ENCODE data around the gene TNK1. TPM values are rescaled to one million over a fixed set of nuclear protein-coding genes. Genes with fewer than 3 reads are reported as not detected.

Gene TNK1
- total and polyA plus RNA-seq, 8 donors: 4.9 to 13.8 (median 6.6) TPM

DNA sequence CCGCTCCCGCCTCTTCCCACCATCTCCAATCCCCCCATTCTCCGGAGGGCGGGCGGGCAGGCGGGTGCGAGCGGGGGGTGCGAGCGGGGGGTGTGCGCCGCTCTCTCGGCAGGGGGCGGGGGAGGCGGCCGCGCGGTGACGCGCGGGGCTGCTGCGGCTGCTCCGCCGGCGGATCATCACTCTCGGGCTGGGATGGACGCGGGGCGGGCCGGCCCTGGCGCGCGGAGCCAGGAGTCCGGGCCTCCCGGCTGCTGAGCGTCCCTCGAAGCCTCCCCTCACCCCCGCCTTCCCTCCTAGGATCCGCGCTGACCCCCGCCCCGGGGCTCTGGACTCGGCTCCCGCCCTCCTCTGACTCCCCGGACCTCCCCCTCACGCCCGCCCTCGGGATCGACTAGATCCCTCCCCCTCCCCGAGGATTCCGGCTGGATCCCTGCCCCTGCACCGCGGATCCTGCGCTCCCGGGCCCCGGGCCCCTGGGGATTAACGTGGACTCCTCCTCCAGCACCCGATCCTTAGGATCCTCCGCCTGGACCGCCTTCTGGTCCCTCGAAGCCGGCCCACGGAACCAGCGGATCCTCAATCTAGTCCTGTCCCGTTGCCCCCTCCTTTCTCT lies 24.0 kb downstream of the TNK1 start:
- intact Hi-C loops (cut with DNase I): no loop called here
- peak; percentile 32 to 60 (median 44) for ATAC-seq
- no peaks in the 10 kb centered on the region for H3K9me3 ChIP-seq
- DNase-seq: peak; percentile 55 to 89 (median 72)
- FAIRE-seq: no peak
- peak overlapping the region; percentile 45 to 65 (median 54) for H3K4me3 ChIP-seq
- TF ChIP-seq, protein P1, sequence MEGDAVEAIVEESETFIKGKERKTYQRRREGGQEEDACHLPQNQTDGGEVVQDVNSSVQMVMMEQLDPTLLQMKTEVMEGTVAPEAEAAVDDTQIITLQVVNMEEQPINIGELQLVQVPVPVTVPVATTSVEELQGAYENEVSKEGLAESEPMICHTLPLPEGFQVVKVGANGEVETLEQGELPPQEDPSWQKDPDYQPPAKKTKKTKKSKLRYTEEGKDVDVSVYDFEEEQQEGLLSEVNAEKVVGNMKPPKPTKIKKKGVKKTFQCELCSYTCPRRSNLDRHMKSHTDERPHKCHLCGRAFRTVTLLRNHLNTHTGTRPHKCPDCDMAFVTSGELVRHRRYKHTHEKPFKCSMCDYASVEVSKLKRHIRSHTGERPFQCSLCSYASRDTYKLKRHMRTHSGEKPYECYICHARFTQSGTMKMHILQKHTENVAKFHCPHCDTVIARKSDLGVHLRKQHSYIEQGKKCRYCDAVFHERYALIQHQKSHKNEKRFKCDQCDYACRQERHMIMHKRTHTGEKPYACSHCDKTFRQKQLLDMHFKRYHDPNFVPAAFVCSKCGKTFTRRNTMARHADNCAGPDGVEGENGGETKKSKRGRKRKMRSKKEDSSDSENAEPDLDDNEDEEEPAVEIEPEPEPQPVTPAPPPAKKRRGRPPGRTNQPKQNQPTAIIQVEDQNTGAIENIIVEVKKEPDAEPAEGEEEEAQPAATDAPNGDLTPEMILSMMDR (IDR thresholded peaks at IDR 0.05): no peak
- H3K4me1 ChIP-seq: peaks cover 2 to 10% (median 8%) of the 10 kb centered on the region in 3 donors
- no peaks in the 10 kb centered on the region for H3K36me3 ChIP-seq
- 0 to 2% methylated on average over 42 to 63 of the region's 65 CpGs for WGBS, 2 donors
- H3K27ac ChIP-seq: peak overlapping the region in 2 of 4 donors; percentile 50 to 87
- no peaks in the 10 kb centered on the region for H3K27me3 ChIP-seq

DNA sequence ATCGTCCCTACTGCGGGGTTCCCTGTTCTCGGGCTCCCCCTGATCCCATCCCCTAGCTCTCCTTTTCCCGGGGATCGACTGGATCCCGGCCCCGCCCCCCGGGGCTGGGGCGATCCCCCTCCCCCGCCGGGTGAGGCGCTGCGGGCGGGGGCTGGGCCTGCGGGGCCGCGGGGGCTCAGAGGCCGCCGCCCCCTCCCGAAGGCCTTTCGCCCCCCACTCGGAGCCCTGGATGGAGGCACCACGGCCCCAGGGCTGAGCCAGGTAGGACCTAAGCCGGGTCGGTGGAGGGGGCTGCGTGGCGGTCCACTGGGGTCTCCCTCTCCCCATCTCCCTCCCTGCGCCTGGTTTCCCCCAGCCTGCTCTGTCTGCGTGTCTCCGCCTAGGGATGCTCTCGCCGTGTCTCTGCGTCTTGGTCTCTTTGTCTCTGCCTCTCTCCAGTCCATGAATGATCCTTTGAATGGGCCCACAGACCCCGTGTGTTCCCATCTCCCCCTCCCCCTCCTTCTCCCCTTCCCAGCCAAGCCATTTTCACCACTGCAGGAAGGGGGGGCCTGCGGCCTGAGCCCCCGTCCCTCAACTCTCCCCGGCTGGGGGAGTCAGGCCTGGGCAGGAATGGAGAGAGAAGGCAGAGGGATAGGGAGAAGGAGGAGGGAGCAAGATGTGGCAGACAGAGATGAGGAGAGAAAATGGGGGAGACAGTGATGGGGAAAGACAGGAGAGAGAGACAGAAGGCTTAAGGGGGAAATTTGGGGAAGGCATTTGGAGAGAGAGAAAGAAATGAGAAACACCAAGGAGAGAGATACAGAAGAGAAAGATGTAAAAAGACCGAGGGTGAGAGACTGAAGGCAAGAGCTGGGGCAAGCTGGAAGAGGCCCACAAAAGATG lies 24.7 kb downstream of the TNK1 start:
- Histone ChIP-seq H3K27me3 (no peaks in the 10 kb centered on the region), H3K36me3 (no peaks in the 10 kb centered on the region), H3K4me3 (peak overlapping the region; percentile 45 to 65 (median 54)), H3K27ac (peak overlapping the region in 1 of 4 donors; percentile 50), H3K4me1 (peaks cover 2 to 10% (median 8%) of the 10 kb centered on the region in 3 donors), H3K9me3 (no peaks in the 10 kb centered on the region)
- TF ChIP-seq, protein P1 (IDR thresholded peaks at IDR 0.05): no peak
- WGBS, 2 donors: 27 to 31% methylated on average over 31 to 38 of the region's 38 CpGs
- intact Hi-C loops (cut with DNase I): no loop called here
- DNase-seq: peak in 1 of 6 donors; percentile 62
- FAIRE-seq: no peak
- ATAC-seq: no peak

DNA sequence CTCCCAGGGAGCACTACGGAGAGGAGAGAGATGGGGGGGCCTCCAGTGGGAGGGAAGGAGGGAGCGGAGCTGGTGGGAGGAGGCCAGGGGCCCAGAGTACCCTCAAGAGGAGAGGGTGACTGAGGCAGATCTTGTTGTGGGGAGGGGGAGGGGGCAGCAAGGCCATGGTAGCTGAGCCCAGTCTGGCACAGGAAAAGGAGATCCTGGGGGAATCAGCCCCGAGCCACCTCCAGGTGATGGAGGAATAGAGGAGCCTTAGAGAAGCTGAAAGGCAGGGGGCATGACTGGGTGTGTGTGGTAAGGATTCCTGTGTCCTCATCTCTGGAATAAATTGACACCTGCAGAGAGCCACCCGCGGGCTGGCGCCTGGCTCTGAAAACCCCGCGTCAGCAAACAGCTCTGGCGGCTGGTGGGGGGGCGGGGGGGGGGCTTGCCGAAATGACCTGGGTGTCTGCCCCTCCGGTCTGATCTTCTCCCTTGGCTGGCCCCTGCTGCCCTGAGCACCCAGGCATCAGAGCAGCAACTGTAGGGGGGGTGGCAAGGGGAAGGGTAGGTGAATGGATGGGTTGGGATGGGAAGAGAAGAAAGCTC lies 25.4 kb downstream of the TNK1 start:
- no peak overlapping the region for H3K27ac ChIP-seq
- ATAC-seq (no peak), DNase-seq (peak in 1 of 6 donors; percentile 35), FAIRE-seq (no peak)
- peaks cover 2 to 10% (median 8%) of the 10 kb centered on the region in 3 donors for H3K4me1 ChIP-seq
- WGBS, 2 donors: 51 to 56% methylated on average over 11 to 12 of the region's 12 CpGs
- no peak overlapping the region for H3K4me3 ChIP-seq
- no peaks in the 10 kb centered on the region for H3K9me3 ChIP-seq
- H3K27me3 ChIP-seq: no peaks in the 10 kb centered on the region
- intact Hi-C loops (cut with DNase I): no loop called here
- H3K36me3 ChIP-seq: no peaks in the 10 kb centered on the region
- TF ChIP-seq, protein P1 (IDR thresholded peaks at IDR 0.05): no peak

- no peak for FAIRE-seq
These were observed 26.2 kb downstream of the TNK1 start for GRCh38 chr17:7407082-7407481.

More at GRCh38 chr17:7407082-7407481, 26.2 kb downstream of the TNK1 start:
- TF ChIP-seq, protein P1 (IDR thresholded peaks at IDR 0.05): no peak
- ATAC-seq (no peak), DNase-seq (no peak)
- H3K9me3 ChIP-seq: no peaks in the 10 kb centered on the region
- no peak overlapping the region for H3K4me3 ChIP-seq
- no peaks in the 10 kb centered on the region for H3K27me3 ChIP-seq
- no peak overlapping the region for H3K27ac ChIP-seq
- H3K4me1 ChIP-seq: peaks cover 2 to 10% (median 8%) of the 10 kb centered on the region in 3 donors
- WGBS, 2 donors: 80 to 83% methylated on average over 13 of the region's 13 CpGs
- intact Hi-C loops (cut with DNase I): no loop called here
- no peaks in the 10 kb centered on the region for H3K36me3 ChIP-seq
